AG04450 (cell line): ENCODE results near the gene SCGB1A1. TPM values are rescaled to one million over a fixed set of nuclear protein-coding genes. Genes with fewer than 3 reads are reported as not detected.

ENCODE experiments used
- CTCF ChIA-PET: fragments of 300-600, 350-600 bp; formaldehyde crosslinking; extraction: SDS; loops from one replicate; lab custom pipeline; 2022; ENCODE audit warnings: antibody characterized with exemption, inconsistent platforms; lab: Charles Lee
- POLR2A ChIA-PET: fragments of 350-600 bp; formaldehyde crosslinking; extraction: SDS; loops from one replicate; lab custom pipeline; 2021; ENCODE audit warnings: antibody characterized with exemption, inconsistent platforms; lab: Yijun Ruan, JAX
- DNase-seq: peaks from one replicate; pipeline ENCODE4 v3.0.0-alpha.2; 2011; ENCODE audit warnings: low read depth, low spot score
- H3K27ac ChIP-seq: one replicate; pipeline ENCODE4 v1.5.1; 2012; ENCODE audit warnings: low read depth, low read length, control low read depth
- H3K27me3 ChIP-seq: one replicate; pipeline ENCODE4 v1.6.0; 2012; ENCODE audit warnings: low read length; ENCODE audit not compliant: control insufficient read depth, insufficient read depth
- H3K4me3 ChIP-seq: 2 replicates; pipeline ENCODE4 v1.5.1; 2011; ENCODE audit warnings: mild to moderate bottlenecking, low read depth, low read length, control low read depth
- H3K9me3 ChIP-seq: 2 replicates; pipeline ENCODE4 v1.5.1; 2012; ENCODE audit warnings: low read length; ENCODE audit not compliant: control insufficient read depth, insufficient read depth
- polyA plus RNA-seq: library from polyadenylated mRNA; depleted of rRNA; stranded (reverse); fragments of >200 nt; gene quantifications from 2 replicates; pipeline ENCODE4 v1.2.3, GENCODE V29; 2011
- TF ChIP-seq, protein P1 (sequence below): IDR thresholded peaks from 2 replicates; pipeline ENCODE4 v1.5.1; 2011; ENCODE audit warnings: low read depth, low read length, control low read depth, inconsistent platforms

The SCGB1A1 gene
- polyA plus RNA-seq, 1 experiment: not detected

GRCh38 chr11:62428871-62429560 is 10.2 kb downstream of the SCGB1A1 start:
- H3K27ac ChIP-seq: peak overlapping the region; percentile 57
- H3K27me3 ChIP-seq: no peaks in the 10 kb centered on the region
- CTCF ChIA-PET: interaction anchor here (0.6 to 2.4 kb wide), 5 partner anchors 10 to 132 kb away, joined by 3 to 7 read pairs (median 4); no protein-coding TSS in a partner anchor
- no peaks in the 10 kb centered on the region for H3K9me3 ChIP-seq
- POLR2A ChIA-PET: no interaction called here
- H3K4me3 ChIP-seq: no peak overlapping the region
- no peak for DNase-seq
- TF ChIP-seq, protein P1, sequence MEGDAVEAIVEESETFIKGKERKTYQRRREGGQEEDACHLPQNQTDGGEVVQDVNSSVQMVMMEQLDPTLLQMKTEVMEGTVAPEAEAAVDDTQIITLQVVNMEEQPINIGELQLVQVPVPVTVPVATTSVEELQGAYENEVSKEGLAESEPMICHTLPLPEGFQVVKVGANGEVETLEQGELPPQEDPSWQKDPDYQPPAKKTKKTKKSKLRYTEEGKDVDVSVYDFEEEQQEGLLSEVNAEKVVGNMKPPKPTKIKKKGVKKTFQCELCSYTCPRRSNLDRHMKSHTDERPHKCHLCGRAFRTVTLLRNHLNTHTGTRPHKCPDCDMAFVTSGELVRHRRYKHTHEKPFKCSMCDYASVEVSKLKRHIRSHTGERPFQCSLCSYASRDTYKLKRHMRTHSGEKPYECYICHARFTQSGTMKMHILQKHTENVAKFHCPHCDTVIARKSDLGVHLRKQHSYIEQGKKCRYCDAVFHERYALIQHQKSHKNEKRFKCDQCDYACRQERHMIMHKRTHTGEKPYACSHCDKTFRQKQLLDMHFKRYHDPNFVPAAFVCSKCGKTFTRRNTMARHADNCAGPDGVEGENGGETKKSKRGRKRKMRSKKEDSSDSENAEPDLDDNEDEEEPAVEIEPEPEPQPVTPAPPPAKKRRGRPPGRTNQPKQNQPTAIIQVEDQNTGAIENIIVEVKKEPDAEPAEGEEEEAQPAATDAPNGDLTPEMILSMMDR: no peak

GRCh38 chr11:62430425-62430824 is 11.6 kb downstream of the SCGB1A1 start:
- Histone ChIP-seq H3K27ac (peak overlapping the region; percentile 84), H3K27me3 (no peaks in the 10 kb centered on the region), H3K9me3 (no peaks in the 10 kb centered on the region), H3K4me3 (no peak overlapping the region)
- no peak for DNase-seq
- ChIA-PET CTCF (interaction anchor here (0.6 kb wide), 1 partner anchor 128 kb away, joined by 3 read pairs; no protein-coding TSS in a partner anchor), POLR2A (no interaction called here)
- TF ChIP-seq, protein P1: no peak

- Histone ChIP-seq H3K27me3 (no peaks in the 10 kb centered on the region), H3K9me3 (no peaks in the 10 kb centered on the region), H3K27ac (peak overlapping the region; percentile 84), H3K4me3 (peak overlapping the region; percentile 31)
- TF ChIP-seq, protein P1: peak; percentile 16; the same call in 1 of the 2 replicates
- ChIA-PET POLR2A (interaction anchor here (0.6 to 1.0 kb wide), 2 partner anchors 13 to 122 kb away, joined by 3 to 5 read pairs; no protein-coding TSS in a partner anchor), CTCF (no interaction called here)
- DNase-seq: peak; percentile 69
Observed at GRCh38 chr11:62431171-62431901, 12.5 kb downstream of the SCGB1A1 start.

DNA sequence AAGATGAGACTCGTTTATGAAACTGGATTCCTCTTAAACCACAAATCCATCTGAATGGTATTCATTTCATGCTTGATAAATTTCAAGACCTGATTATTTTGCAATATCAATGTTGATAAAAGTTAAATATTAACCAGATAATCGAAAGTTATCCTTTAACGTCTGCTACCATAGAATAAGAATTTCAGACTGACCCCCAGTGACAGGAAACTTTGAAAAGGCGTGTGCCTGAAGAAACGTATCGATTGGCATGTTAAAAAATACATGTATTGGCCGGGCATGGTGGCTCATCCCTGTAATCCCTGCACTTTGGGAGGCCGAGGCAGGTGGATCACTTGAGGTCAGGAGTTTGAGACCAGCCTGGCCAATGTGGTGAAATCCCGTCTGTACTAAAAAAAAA is 13.9 kb downstream of the SCGB1A1 start:
- Histone ChIP-seq H3K27me3 (no peaks in the 10 kb centered on the region), H3K27ac (no peak overlapping the region), H3K9me3 (no peaks in the 10 kb centered on the region), H3K4me3 (no peak overlapping the region)
- CTCF ChIA-PET: interaction anchor here (2.4 kb wide), 1 partner anchor 8 kb away, joined by 9 read pairs; no protein-coding TSS in a partner anchor
- TF ChIP-seq, protein P1: no peak
- POLR2A ChIA-PET: no interaction called here
- no peak for DNase-seq
